HepG2 (cell line): ENCODE results near the gene PLCB1. TPM values are rescaled to one million over a fixed set of nuclear protein-coding genes. Genes with fewer than 3 reads are reported as not detected.

Source experiments
- ATAC-seq: fragments of 200-7000 bp; cut with Tn5 transposase; 3 replicates; pipeline ENCODE4 v1.9.1; 2020; ENCODE audit warnings: mild to moderate bottlenecking, moderate library complexity
- BruUV-seq: library from RNA; stranded (reverse); fragments of 400-500 nt; replicated peaks from 2 replicates; lab custom pipeline; 2021; lab: Mats Ljungman, UMichigan
- CTCF ChIA-PET: fragments of 300-600 bp; formaldehyde crosslinking; extraction: SDS; loops from one replicate; lab custom pipeline; 2021; ENCODE audit warnings: low total read pairs, inconsistent platforms, low intra/inter-chr PET ratio; lab: Yijun Ruan, JAX
- POLR2A ChIA-PET: fragments of 350-600 bp; sonication (Branson Sonifier 250); formaldehyde crosslinking; loops from one replicate; lab custom pipeline; 2020; ENCODE audit warnings: antibody characterized with exemption, inconsistent platforms; lab: Yijun Ruan, JAX
- DNase-seq: peaks from one replicate; pipeline ENCODE4 v3.0.0-alpha.2; 2015; ENCODE audit warnings: low spot score
- FAIRE-seq: peaks from 3 replicates; lab custom pipeline; 2011; peaks lifted over from hg19 to GRCh38; lab: Jason Lieb, UNC
- H2AFZ ChIP-seq: one replicate; pipeline ENCODE4 v1.6.1; 2011; ENCODE audit warnings: low read length, inconsistent platforms
- H3K27ac ChIP-seq: fragments of 300-600 bp; 3 replicates; pipeline ENCODE4 v1.8.0; 2011; ENCODE audit warnings: mixed run types, mild to moderate bottlenecking, mixed read lengths, low read length, inconsistent platforms; ENCODE audit not compliant: insufficient read depth; ENCODE audit errors: extremely low read length
- H3K27me3 ChIP-seq, 2 experiments: fragments of 200-600 bp in 1 of 2; 2 replicates in 1 of 2; 3 replicates in 1 of 2; pipeline versions ENCODE4 v1.6.0 to v1.8.0; 2011; ENCODE audit warnings: low read length in 2 of 2, mild to moderate bottlenecking in 2 of 2, moderate library complexity in 2 of 2, inconsistent platforms in 1 of 2; ENCODE audit not compliant: insufficient read depth in 2 of 2, control insufficient read depth in 1 of 2
- H3K36me3 ChIP-seq, 2 experiments: fragments of 200-600 bp in 1 of 2; replicated peaks in 1 of 2; 2 replicates in 1 of 2; 3 replicates in 1 of 2; pipeline versions ENCODE4 v1.5.1 to v1.8.0; 2011; ENCODE audit warnings: low read length in 2 of 2, inconsistent platforms in 1 of 2; ENCODE audit not compliant: insufficient read depth in 2 of 2, control insufficient read depth in 1 of 2
- H3K4me1 ChIP-seq: 2 replicates; pipeline ENCODE4 v1.5.1; 2012; ENCODE audit warnings: low read length, inconsistent platforms; ENCODE audit not compliant: insufficient read depth
- H3K4me2 ChIP-seq: 2 replicates; pipeline ENCODE4 v1.6.0; 2011; ENCODE audit warnings: low read depth, low read length, inconsistent platforms
- H3K4me3 ChIP-seq, 3 experiments: fragments of 200-600 bp in 1 of 3; sonication (generic), shearing (Covaris generic) in 1 of 3; replicated peaks in 1 of 3; 2 replicates each; pipeline ENCODE4 v1.5.1; 2011 to 2016; ENCODE audit warnings: low read length in 3 of 3, inconsistent platforms in 2 of 3, low read depth in 2 of 3, mild to moderate bottlenecking in 2 of 3, control low read depth in 1 of 3, mixed read lengths in 1 of 3; ENCODE audit not compliant: insufficient read depth in 1 of 3
- H3K79me2 ChIP-seq: one replicate; pipeline ENCODE4 v1.6.1; 2011; ENCODE audit warnings: low read length, inconsistent platforms; ENCODE audit not compliant: insufficient read depth
- H3K9ac ChIP-seq: 2 replicates; pipeline ENCODE4 v1.6.0; 2011; ENCODE audit warnings: mild to moderate bottlenecking, low read depth, low read length, inconsistent platforms; ENCODE audit not compliant: insufficient read depth
- H3K9me3 ChIP-seq: 2 replicates; pipeline ENCODE4 v1.5.1; 2012; ENCODE audit warnings: mild to moderate bottlenecking, low read length
- H4K20me1 ChIP-seq: 2 replicates; pipeline ENCODE4 v1.6.0; 2011; ENCODE audit warnings: inconsistent platforms, mild to moderate bottlenecking, low read length, moderate library complexity; ENCODE audit not compliant: insufficient read depth
- ARNT2 ChIP-seq: sonication (generic); formaldehyde crosslinking; IDR thresholded peaks from 2 replicates; pipeline ENCODE4 v1.8.0; 2022; ENCODE audit warnings: mild to moderate bottlenecking, low read depth, missing genetic modification reagents, moderate library complexity
- ATF7-NPFF ChIP-seq: sonication (generic); formaldehyde crosslinking; IDR thresholded peaks from 2 replicates; pipeline ENCODE4 v1.8.1; 2023; ENCODE audit warnings: mild to moderate bottlenecking, low read depth, missing genetic modification reagents, moderate library complexity
- HDAC1 ChIP-seq: sonication (generic); formaldehyde crosslinking; IDR thresholded peaks from 2 replicates; pipeline ENCODE4 v1.5.1; 2020; ENCODE audit warnings: mild to moderate bottlenecking, missing genetic modification reagents
- HOXA9 ChIP-seq: sonication (generic); formaldehyde crosslinking; IDR thresholded peaks from 2 replicates; pipeline ENCODE4 v1.8.1; 2022; ENCODE audit warnings: missing genetic modification reagents, mild to moderate bottlenecking, moderate library complexity, borderline replicate concordance
- LCORL ChIP-seq, 2 experiments: fragments of 450-650 bp in 1 of 2; sonication (generic) in 1 of 2; formaldehyde crosslinking in 1 of 2; IDR thresholded peaks; 2 replicates each; pipeline versions ENCODE4 v1.5.0 to v1.6.1; 2017 to 2020; ENCODE audit warnings: antibody characterized with exemption in 1 of 2, missing genetic modification reagents in 1 of 2
- RAD51 ChIP-seq: fragments of 450-650 bp; IDR thresholded peaks from 2 replicates; pipeline ENCODE4 v1.6.1; 2016; ENCODE audit warnings: borderline replicate concordance
- SOX13 ChIP-seq, 3 experiments: fragments of 450-650 bp in 1 of 3; sonication (generic) in 1 of 3; formaldehyde crosslinking in 1 of 3; IDR thresholded peaks in 2 of 3; conservative IDR thresholded peaks in 1 of 3; 2 replicates each; pipeline versions ENCODE4 v1.5.0 to v1.6.1; 2016 to 2020; ENCODE audit warnings: antibody characterized with exemption in 1 of 3, mild to moderate bottlenecking in 1 of 3, missing compliant biosample characterization in 1 of 3, missing genetic modification reagents in 1 of 3, moderate library complexity in 1 of 3
- ZBTB20 ChIP-seq: sonication (generic); formaldehyde crosslinking; IDR thresholded peaks from 2 replicates; pipeline ENCODE4 v1.8.1; 2023; ENCODE audit warnings: missing genetic modification reagents, low read depth, mild to moderate bottlenecking, borderline replicate concordance
- ZKSCAN1 ChIP-seq: fragments of 150-350 bp; IDR thresholded peaks from 2 replicates; pipeline ENCODE4 v1.6.1; 2014; ENCODE audit warnings: low read length
- ZNF841 ChIP-seq: sonication (generic); formaldehyde crosslinking; IDR thresholded peaks from 2 replicates; pipeline ENCODE4 v1.8.1; 2023; ENCODE audit warnings: missing genetic modification reagents, borderline replicate concordance
- WGBS: methylation state at CpG from one replicate; pipeline ENCODE4 v1.1.6; 2017; ENCODE audit warnings: low lambda C conversion rate; 5-methylcytosine and 5-hydroxymethylcytosine counted together
- in situ Hi-C: cut with HindIII; loops from 2 replicates; pipeline ENCODE4 v1.10.0; 2017; ENCODE audit warnings: low pct_unique_long_range_greater_than_20kb; ENCODE audit not compliant: extremely low pct_ligation_motif_present
- intact Hi-C: fragments of 100-400 bp; cut with micrococcal nuclease; formaldehyde crosslinking; loops from one replicate; pipeline ENCODE4 v1.10.0; 2022; ENCODE audit not compliant: unreplicated experiment
- polyA plus RNA-seq, 8 experiments: library from polyadenylated mRNA; depleted of rRNA in 3 of 8; stranded (reverse) in 7 of 8; unstranded in 1 of 8; fragments of >200 nt; fragmentation: Illumina TruSeq in 4 of 8; extraction: Trizol in 4 of 8; gene quantifications; 2 replicates each; pipeline versions ENCODE4 v1.2.1 to v1.2.3, GENCODE V29; 2011 to 2016; ENCODE audit warnings: low read depth in 4 of 8, missing spikeins in 1 of 8, mixed read lengths in 1 of 8; ENCODE audit not compliant: insufficient read depth in 1 of 8
- total RNA-seq, 5 experiments: library from RNA; depleted of rRNA; stranded (reverse); fragments of >200 nt; fragmentation: Illumina TruSeq; extraction: Trizol; gene quantifications; 2 replicates each; pipeline ENCODE4 v1.2.3, GENCODE V29; 2016; ENCODE audit warnings: low read depth in 1 of 5
- TF ChIP-seq, protein P1 (sequence below): sonication (generic); formaldehyde crosslinking; IDR thresholded peaks from 2 replicates; pipeline ENCODE4 v1.4.0; 2020; ENCODE audit warnings: missing genetic modification reagents
- TF ChIP-seq, protein P2 (sequence below): sonication (generic); formaldehyde crosslinking; IDR thresholded peaks from 2 replicates; pipeline ENCODE4 v1.4.0; 2020; ENCODE audit warnings: mild to moderate bottlenecking, missing genetic modification reagents
- TF ChIP-seq, protein P3 (sequence below): sonication (generic); formaldehyde crosslinking; IDR thresholded peaks from 2 replicates; pipeline ENCODE4 v1.9.0; 2021; ENCODE audit warnings: missing genetic modification reagents, mild to moderate bottlenecking, borderline replicate concordance
- TF ChIP-seq, protein P4 (sequence below): sonication (generic); formaldehyde crosslinking; IDR thresholded peaks from 2 replicates; pipeline ENCODE4 v1.4.0; 2020; ENCODE audit warnings: missing genetic modification reagents, borderline replicate concordance
- TF ChIP-seq, protein P5 (sequence below): IDR thresholded peaks from 2 replicates; pipeline ENCODE4 v1.6.1; 2012; ENCODE audit warnings: low read length, improper control_type of control experiment

The PLCB1 gene
- total and polyA plus RNA-seq, 2 of the 13 experiments (the other 11 are each of a cell fraction or from before 2014, with no cell fraction given), result 42.4 to 55.9 TPM

DNA sequence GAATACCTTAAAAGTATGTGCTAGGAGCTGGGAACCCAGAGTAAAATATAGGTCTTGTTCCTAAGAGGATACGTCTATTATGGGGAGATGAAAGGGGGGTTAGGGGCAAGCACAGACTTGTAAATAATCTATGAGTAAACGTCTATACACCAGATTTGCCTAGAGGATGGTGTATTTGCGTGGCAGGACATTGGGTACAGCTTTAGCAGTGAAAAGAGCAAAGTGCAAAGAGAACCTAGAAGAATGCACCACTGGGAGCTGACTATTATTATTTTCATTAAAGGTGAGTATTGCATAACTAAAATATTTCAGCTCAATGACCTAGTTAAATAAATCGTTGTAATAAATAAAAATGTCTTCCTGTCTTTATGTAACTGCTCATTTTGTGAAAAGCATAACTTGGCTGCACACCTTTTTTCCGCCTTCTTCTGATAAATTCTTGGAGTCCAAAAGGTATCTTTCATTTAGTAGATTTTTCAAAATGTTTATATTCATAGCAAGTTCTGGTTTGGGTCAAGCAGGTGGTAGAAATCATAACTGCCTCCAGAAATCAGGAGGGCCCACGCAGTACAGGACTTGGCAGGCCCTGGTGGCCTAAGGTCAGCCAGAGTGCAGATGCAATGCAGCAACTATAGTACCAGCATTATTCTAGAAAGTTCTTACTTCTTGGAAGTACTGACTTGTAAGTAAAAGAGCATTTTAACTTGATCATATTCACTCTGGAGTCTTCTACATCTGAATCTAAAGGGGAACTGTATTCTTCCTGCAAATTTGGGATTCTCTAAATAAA lies 357.2 kb downstream of the PLCB1 start:
- Histone ChIP-seq H3K79me2 (no peaks in the 10 kb centered on the region), H3K4me3 (no peak overlapping the region), H3K36me3 (no peaks in the 10 kb centered on the region), H2AFZ (no peak overlapping the region), H3K9me3 (no peaks in the 10 kb centered on the region), H3K4me2 (no peak overlapping the region), H3K27ac (no peak overlapping the region), H4K20me1 (no peaks in the 10 kb centered on the region), H3K9ac (no peak overlapping the region), H3K27me3 (no peaks in the 10 kb centered on the region), H3K4me1 (peaks cover 17% of the 10 kb centered on the region)
- 72% methylated on average over 6 of the region's 6 CpGs for WGBS
- in situ Hi-C loops, result no loop called here
- ChIA-PET CTCF (no interaction called here), POLR2A (no interaction called here)
- BruUV-seq, result no TSS peak
- ATAC-seq, result peak; percentile 71
- no peak for FAIRE-seq
- intact Hi-C loops, result no loop called here
- DNase-seq, result peak; percentile 45
- no peak for TF ChIP-seq ZNF841 (CRISPR knock-in tag)
- no peak for TF ChIP-seq RAD51
- TF ChIP-seq HOXA9 (CRISPR knock-in tag), result no peak
- no peak for TF ChIP-seq ARNT2 (CRISPR knock-in tag)
- TF ChIP-seq, protein P1, sequence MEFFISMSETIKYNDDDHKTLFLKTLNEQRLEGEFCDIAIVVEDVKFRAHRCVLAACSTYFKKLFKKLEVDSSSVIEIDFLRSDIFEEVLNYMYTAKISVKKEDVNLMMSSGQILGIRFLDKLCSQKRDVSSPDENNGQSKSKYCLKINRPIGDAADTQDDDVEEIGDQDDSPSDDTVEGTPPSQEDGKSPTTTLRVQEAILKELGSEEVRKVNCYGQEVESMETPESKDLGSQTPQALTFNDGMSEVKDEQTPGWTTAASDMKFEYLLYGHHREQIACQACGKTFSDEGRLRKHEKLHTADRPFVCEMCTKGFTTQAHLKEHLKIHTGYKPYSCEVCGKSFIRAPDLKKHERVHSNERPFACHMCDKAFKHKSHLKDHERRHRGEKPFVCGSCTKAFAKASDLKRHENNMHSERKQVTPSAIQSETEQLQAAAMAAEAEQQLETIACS, result no peak
- no peak for TF ChIP-seq ZKSCAN1
- TF ChIP-seq, protein P2, sequence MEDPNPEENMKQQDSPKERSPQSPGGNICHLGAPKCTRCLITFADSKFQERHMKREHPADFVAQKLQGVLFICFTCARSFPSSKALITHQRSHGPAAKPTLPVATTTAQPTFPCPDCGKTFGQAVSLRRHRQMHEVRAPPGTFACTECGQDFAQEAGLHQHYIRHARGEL (CRISPR knock-in tag), result no peak
- TF ChIP-seq LCORL (IDR thresholded peaks at IDR 0.05), result no peak
- TF ChIP-seq LCORL (CRISPR knock-in tag; IDR thresholded peaks at IDR 0.05), result no peak
- TF ChIP-seq, protein P3, sequence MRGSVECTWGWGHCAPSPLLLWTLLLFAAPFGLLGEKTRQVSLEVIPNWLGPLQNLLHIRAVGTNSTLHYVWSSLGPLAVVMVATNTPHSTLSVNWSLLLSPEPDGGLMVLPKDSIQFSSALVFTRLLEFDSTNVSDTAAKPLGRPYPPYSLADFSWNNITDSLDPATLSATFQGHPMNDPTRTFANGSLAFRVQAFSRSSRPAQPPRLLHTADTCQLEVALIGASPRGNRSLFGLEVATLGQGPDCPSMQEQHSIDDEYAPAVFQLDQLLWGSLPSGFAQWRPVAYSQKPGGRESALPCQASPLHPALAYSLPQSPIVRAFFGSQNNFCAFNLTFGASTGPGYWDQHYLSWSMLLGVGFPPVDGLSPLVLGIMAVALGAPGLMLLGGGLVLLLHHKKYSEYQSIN (CRISPR knock-in tag), result no peak
- TF ChIP-seq, protein P4, sequence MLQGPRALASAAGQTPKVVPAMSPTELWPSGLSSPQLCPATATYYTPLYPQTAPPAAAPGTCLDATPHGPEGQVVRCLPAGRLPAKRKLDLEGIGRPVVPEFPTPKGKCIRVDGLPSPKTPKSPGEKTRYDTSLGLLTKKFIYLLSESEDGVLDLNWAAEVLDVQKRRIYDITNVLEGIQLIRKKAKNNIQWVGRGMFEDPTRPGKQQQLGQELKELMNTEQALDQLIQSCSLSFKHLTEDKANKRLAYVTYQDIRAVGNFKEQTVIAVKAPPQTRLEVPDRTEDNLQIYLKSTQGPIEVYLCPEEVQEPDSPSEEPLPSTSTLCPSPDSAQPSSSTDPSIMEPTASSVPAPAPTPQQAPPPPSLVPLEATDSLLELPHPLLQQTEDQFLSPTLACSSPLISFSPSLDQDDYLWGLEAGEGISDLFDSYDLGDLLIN (CRISPR knock-in tag), result no peak
- no peak for TF ChIP-seq SOX13 (IDR thresholded peaks at IDR 0.05)
- peak in 1 of 2 experiments; percentile 9; a peak in 1 of 4 replicates for TF ChIP-seq SOX13 (CRISPR knock-in tag; conservative IDR thresholded peaks at IDR 0.05 in 1 of 2, IDR thresholded peaks at IDR 0.05 in 1 of 2)
- TF ChIP-seq, protein P5, sequence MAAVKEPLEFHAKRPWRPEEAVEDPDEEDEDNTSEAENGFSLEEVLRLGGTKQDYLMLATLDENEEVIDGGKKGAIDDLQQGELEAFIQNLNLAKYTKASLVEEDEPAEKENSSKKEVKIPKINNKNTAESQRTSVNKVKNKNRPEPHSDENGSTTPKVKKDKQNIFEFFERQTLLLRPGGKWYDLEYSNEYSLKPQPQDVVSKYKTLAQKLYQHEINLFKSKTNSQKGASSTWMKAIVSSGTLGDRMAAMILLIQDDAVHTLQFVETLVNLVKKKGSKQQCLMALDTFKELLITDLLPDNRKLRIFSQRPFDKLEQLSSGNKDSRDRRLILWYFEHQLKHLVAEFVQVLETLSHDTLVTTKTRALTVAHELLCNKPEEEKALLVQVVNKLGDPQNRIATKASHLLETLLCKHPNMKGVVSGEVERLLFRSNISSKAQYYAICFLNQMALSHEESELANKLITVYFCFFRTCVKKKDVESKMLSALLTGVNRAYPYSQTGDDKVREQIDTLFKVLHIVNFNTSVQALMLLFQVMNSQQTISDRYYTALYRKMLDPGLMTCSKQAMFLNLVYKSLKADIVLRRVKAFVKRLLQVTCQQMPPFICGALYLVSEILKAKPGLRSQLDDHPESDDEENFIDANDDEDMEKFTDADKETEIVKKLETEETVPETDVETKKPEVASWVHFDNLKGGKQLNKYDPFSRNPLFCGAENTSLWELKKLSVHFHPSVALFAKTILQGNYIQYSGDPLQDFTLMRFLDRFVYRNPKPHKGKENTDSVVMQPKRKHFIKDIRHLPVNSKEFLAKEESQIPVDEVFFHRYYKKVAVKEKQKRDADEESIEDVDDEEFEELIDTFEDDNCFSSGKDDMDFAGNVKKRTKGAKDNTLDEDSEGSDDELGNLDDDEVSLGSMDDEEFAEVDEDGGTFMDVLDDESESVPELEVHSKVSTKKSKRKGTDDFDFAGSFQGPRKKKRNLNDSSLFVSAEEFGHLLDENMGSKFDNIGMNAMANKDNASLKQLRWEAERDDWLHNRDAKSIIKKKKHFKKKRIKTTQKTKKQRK, result no peak
- no peak for TF ChIP-seq HDAC1 (CRISPR knock-in tag)
- no peak for TF ChIP-seq ZBTB20 (CRISPR knock-in tag)
- TF ChIP-seq ATF7-NPFF (CRISPR knock-in tag), result no peak
